Fibroblast of mammary gland (primary cell): Measurements from ENCODE around the gene KMT5B.
A peak's percentile ranks its signal among the peaks of the same experiment; 100 is the strongest.
"Not testable (repeated sequence)": the region's sequence is repeated elsewhere in the genome, so short reads cannot be mapped to it uniquely, and the experiment has no call there.

Source experiments
- DNase-seq: peaks from one replicate; pipeline ENCODE4 v3.0.0-alpha.2; 2010; ENCODE audit warnings: low read depth
- H3K4me3 ChIP-seq: 2 replicates; pipeline ENCODE4 v1.5.1; 2011; ENCODE audit warnings: low read depth, mild to moderate bottlenecking, low read length, moderate library complexity; ENCODE audit not compliant: control insufficient read depth
- CTCF ChIP-seq: conservative IDR thresholded peaks from 2 replicates; pipeline ENCODE4 v1.5.1; 2011; ENCODE audit warnings: low read depth, low read length, inconsistent platforms; ENCODE audit not compliant: control insufficient read depth, insufficient read depth

Gene KMT5B

GRCh38 chr11:68257477-68258362 is 44.6 kb upstream of the KMT5B start:
- TF ChIP-seq CTCF: peak; percentile 78
- DNase-seq: peak; percentile 90
- H3K4me3 ChIP-seq: no peak overlapping the region

GRCh38 chr11:68256331-68256741 is 43.2 kb upstream of the KMT5B start:
- TF ChIP-seq CTCF: no peak
- DNase-seq: peak; percentile 60
- no peak overlapping the region for H3K4me3 ChIP-seq

- TF ChIP-seq CTCF: no peak
- H3K4me3 ChIP-seq: no peak overlapping the region
- DNase-seq: peak; percentile 77
Observed at GRCh38 chr11:68255526-68255925, 42.4 kb upstream of the KMT5B start.

- TF ChIP-seq CTCF: no peak
- no peak overlapping the region for H3K4me3 ChIP-seq
- DNase-seq: no peak
Observed at GRCh38 chr11:68254421-68254820, 41.3 kb upstream of the KMT5B start.

- no peak for TF ChIP-seq CTCF
Observed at GRCh38 chr11:68251765-68252164, 38.7 kb upstream of the KMT5B start.

GRCh38 chr11:68244912-68245311 is 31.8 kb upstream of the KMT5B start:
- H3K4me3 ChIP-seq, DNase-seq: not testable (repeated sequence)

More at GRCh38 chr11:68251765-68252164, 38.7 kb upstream of the KMT5B start:
- no peak overlapping the region for H3K4me3 ChIP-seq
- DNase-seq: no peak

- not testable (repeated sequence) for DNase-seq, H3K4me3 ChIP-seq
Observed at GRCh38 chr11:68243847-68244246, 30.8 kb upstream of the KMT5B start.

- H3K4me3 ChIP-seq: no peak overlapping the region
- TF ChIP-seq CTCF: no peak
- DNase-seq: no peak
Observed at GRCh38 chr11:68242616-68243015, 29.5 kb upstream of the KMT5B start.
